Thymus (tissue), 11 donors: ENCODE measurements around the gene FIBCD1. TPM values are rescaled to one million over a fixed set of nuclear protein-coding genes. Genes with fewer than 3 reads are reported as not detected.
"Not testable (repeated sequence)": the region's sequence is repeated elsewhere in the genome, so short reads cannot be mapped to it uniquely, and the experiment has no call there.

ENCODE experiments used
- DNase-seq, 9 donors: peaks; one replicate each; pipeline ENCODE4 v3.0.0-alpha.2; 2013; ENCODE audit warnings: low spot score in 9 of 9, low read depth in 6 of 9, missing footprints in 1 of 9
- H3K27ac ChIP-seq, 2 donors: one replicate each; pipeline ENCODE4 v1.5.1; 2013; ENCODE audit warnings: control low read depth in 1 of 2, low read depth in 1 of 2, low read length in 1 of 2, mild to moderate bottlenecking in 1 of 2, moderate library complexity in 1 of 2
- H3K27me3 ChIP-seq, 2 donors: one replicate each; pipeline ENCODE4 v1.5.1; 2013; ENCODE audit warnings: low read length in 1 of 2; ENCODE audit not compliant: control insufficient read depth in 2 of 2, insufficient read depth in 1 of 2
- H3K36me3 ChIP-seq, 2 donors: one replicate each; pipeline ENCODE4 v1.5.1; 2013; ENCODE audit warnings: low read length in 1 of 2, mild to moderate bottlenecking in 1 of 2, moderate library complexity in 1 of 2; ENCODE audit not compliant: control insufficient read depth in 2 of 2, insufficient read depth in 2 of 2
- H3K4me1 ChIP-seq, 2 donors: one replicate each; pipeline ENCODE4 v1.5.1; 2013; ENCODE audit warnings: low read length in 2 of 2; ENCODE audit not compliant: control insufficient read depth in 2 of 2, insufficient read depth in 2 of 2
- H3K4me3 ChIP-seq, 2 donors: one replicate each; pipeline ENCODE4 v1.5.1; 2013; ENCODE audit warnings: low read length in 2 of 2, control low read depth in 1 of 2, mild to moderate bottlenecking in 1 of 2
- H3K9me3 ChIP-seq, 2 donors: one replicate each; pipeline ENCODE4 v1.5.1; 2013; ENCODE audit warnings: low read length in 1 of 2, mild to moderate bottlenecking in 1 of 2; ENCODE audit not compliant: control insufficient read depth in 2 of 2, insufficient read depth in 1 of 2
- WGBS: extraction: QIAGEN DNeasy Blood & Tissue Kit; methylation state at CpG from one replicate; pipeline ENCODE4 v1.1.7; 2013; 5-methylcytosine and 5-hydroxymethylcytosine counted together
- polyA plus RNA-seq: library from polyadenylated mRNA; stranded (reverse); fragments of 200-250 nt; gene quantifications from one replicate; pipeline ENCODE4 v1.2.3, GENCODE V29; 2013
- total RNA-seq: library from RNA; stranded (reverse); fragments of 120-200 nt; gene quantifications from one replicate; pipeline ENCODE4 v1.2.4, GENCODE V29; 2013
- donor health status: healthy.

FIBCD1 gene
- total and polyA plus RNA-seq, 2 donors = 0.05 to 0.09 TPM

- Histone ChIP-seq H3K27me3 (peaks cover 0 to 28% of the 10 kb centered on the region in 2 donors), H3K27ac (no peak overlapping the region), H3K9me3 (no peaks in the 10 kb centered on the region), H3K4me3 (no peak overlapping the region), H3K4me1 (no peaks in the 10 kb centered on the region), H3K36me3 (no peaks in the 10 kb centered on the region)
- no peak for DNase-seq
- WGBS = 84% methylated on average over 34 of the region's 34 CpGs
Observed at GRCh38 chr9:130917168-130917960, 21.7 kb downstream of the FIBCD1 start.

DNA sequence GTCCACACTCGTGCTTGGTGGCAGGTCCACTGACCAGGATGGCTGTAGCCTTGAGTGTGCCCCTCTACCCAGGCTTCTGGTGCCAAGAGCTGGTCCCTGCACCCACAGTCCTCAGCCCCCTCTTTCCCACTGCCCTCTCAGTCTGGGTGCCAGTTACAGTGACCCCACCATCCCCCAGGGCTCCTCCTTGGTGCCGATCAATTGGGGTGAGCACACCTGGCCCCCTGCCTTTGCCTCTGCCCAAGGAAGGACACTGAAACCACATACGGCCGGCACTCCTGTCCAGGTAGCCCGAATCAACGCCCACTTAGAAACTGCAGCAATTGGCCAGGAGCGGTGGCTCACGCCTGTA is 24.0 kb downstream of the FIBCD1 start:
- DNase-seq = no peak
- peaks cover 0 to 19% of the 10 kb centered on the region in 2 donors for H3K27me3 ChIP-seq
- no peaks in the 10 kb centered on the region for H3K36me3 ChIP-seq
- no peaks in the 10 kb centered on the region for H3K9me3 ChIP-seq
- H3K27ac ChIP-seq = no peak overlapping the region
- H3K4me3 ChIP-seq = no peak overlapping the region
- no peaks in the 10 kb centered on the region for H3K4me1 ChIP-seq
- 91% methylated on average over 8 of the region's 8 CpGs for WGBS

- Histone ChIP-seq H3K36me3 (no peaks in the 10 kb centered on the region), H3K27me3 (peaks cover 0 to 18% of the 10 kb centered on the region in 2 donors), H3K4me3 (no peak overlapping the region), H3K27ac (no peak overlapping the region), H3K4me1 (no peaks in the 10 kb centered on the region), H3K9me3 (no peaks in the 10 kb centered on the region)
- WGBS = 82% methylated on average over 24 of the region's 24 CpGs
- DNase-seq = no peak
Observed at GRCh38 chr9:130914417-130915095, 24.5 kb downstream of the FIBCD1 start.

DNA sequence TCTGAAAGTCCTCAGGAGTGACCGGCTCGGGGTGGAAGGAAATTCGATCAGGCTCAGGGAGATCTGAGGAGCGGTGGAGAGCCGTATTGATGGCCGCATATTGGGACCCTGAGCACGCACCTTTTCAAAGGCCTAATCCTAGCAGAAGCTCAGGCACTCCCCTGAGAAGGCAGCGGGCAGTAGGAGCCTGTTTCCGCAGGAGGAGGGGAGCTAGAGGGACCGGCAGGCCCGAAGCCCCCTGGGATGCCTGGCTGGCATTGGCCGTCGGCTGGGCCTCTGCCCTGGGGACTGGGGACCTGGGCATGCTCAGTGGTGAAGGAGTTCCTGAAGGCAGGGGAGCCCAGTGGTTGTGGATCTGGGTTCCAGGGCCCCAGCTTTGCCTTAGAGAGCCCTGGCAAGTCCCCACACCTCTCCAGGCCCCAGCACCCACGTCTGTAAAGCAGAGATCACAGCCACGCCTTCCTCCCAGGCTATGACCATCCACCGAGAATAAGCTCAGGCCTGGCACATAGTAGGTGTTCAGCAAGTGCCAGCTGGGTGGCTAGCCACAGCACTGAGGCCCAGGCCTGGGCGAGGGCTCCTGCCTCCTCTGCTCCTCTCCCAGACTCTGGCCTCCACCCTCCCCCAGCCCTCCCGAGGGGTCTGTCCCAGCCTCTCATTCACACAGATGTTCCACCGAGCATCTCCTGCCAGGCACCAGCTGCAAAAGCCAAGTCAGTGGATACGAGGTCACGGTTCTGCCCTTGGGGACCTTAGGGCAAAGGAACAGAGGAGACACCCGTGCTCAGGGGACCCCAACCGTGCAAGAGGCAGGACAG is 25.2 kb downstream of the FIBCD1 start:
- no peak for DNase-seq
- no peaks in the 10 kb centered on the region for H3K36me3 ChIP-seq
- H3K4me1 ChIP-seq = no peaks in the 10 kb centered on the region
- 78% methylated on average over 23 of the region's 23 CpGs for WGBS
- peaks cover 0 to 15% of the 10 kb centered on the region in 2 donors for H3K27me3 ChIP-seq
- no peak overlapping the region for H3K4me3 ChIP-seq
- no peaks in the 10 kb centered on the region for H3K9me3 ChIP-seq
- no peak overlapping the region for H3K27ac ChIP-seq

DNA sequence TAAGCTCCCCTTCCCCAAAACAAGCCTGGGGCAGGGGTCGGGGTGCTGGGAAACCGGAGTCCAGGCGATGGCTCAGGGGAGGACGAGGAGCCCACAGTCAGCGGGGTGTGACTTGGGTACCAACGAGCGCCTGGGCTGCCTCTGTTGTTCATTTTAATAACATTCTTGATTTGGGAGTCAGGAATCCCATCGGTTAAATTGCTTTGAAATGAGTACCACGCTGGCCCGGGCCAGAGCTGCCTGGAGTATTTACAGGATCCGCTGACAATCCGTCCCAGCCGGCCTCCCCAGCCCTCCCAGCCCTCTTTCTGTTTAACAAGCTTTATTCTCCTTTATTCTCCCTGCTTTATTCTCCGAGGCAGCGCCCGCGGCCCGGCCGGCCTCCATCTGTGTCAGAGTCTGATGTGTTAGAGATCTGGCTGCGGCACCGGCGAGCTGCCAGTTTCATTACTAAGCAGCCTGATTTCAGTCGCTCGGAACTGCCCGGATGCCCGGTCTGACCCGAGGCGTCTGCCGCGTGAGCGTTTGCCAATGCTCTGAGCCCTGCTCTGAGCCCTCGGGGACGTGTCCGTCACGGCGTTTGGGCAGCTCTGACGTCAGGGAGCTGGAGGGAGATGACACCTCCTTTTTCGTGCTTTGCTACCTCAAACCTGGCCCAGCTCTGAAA is 26.0 kb downstream of the FIBCD1 start:
- H3K27ac ChIP-seq = no peak overlapping the region
- H3K4me1 ChIP-seq = no peaks in the 10 kb centered on the region
- H3K36me3 ChIP-seq = no peaks in the 10 kb centered on the region
- DNase-seq = no peak
- no peaks in the 10 kb centered on the region for H3K9me3 ChIP-seq
- H3K27me3 ChIP-seq = peaks cover 0 to 14% of the 10 kb centered on the region in 2 donors
- H3K4me3 ChIP-seq = no peak overlapping the region
- 85% methylated on average over 38 of the region's 38 CpGs for WGBS

DNA sequence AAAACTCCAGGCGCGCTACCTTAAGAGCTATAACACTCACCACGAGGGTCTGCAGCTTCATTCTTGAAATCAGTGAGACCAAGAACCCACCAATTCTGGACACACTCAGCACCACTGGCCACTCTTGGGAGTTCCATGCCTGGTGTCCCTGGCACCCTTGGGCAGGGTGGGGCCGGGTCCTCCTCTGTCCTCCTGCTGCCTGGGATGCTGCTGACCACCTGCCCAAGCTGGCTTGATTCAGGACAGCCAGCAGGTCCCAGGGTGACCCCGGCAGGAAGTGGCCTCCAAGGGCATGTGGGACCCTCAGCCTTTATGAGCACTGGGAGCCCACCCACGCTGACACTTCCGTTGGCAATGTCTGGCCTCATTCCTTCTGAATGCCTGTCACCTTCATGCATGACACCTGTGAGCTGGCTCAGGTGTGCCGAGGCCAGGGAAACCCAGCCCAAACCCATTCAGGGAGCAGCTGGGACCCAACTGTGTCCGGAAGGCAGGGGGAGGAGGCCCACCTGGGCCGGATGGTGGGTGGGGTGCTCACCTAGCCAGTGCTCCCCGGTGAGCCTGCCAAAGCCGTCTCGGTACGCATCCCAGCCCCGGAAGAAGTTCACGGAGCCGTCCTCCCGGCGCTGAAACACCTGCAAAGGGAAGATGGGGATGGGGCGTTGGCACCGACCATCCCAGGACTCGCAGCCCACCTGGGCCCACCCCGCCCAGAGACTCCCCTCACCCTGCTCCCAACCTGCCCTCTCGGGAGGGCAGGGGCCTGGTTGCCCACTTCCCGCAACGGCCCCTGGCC is 27.6 kb downstream of the FIBCD1 start:
- H3K4me1 ChIP-seq = no peaks in the 10 kb centered on the region
- no peak overlapping the region for H3K4me3 ChIP-seq
- H3K36me3 ChIP-seq = no peaks in the 10 kb centered on the region
- H3K27me3 ChIP-seq = peaks cover 0 to 11% of the 10 kb centered on the region in 2 donors
- H3K27ac ChIP-seq = no peak overlapping the region
- whole genome bisulfite sequencing = 95% methylated on average over 26 of the region's 26 CpGs
- DNase-seq = no peak
- no peaks in the 10 kb centered on the region for H3K9me3 ChIP-seq

DNA sequence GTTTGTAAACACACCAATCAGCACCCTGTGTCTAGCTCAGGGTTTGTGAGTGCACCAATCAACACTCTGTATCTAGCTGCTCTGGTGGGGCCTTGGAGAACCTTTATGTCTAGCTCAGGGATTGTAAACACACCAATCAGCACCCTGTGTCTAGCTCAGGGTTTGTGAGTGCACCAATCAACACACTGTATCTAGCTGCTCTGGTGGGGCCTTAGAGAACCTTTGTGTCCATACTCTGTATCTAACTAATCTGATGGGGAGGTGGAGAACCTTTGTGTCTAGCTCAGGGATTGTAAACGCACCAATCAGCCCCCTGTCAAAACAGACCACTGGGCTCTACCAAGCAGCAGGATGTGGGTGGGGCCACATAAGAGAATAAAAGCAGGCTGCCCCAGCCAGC is 28.4 kb downstream of the FIBCD1 start:
- not testable (repeated sequence) for H3K27ac ChIP-seq, DNase-seq, H3K4me3 ChIP-seq, H3K36me3 ChIP-seq, H3K9me3 ChIP-seq, H3K4me1 ChIP-seq
- peaks cover 0 to 11% of the 10 kb centered on the region in 2 donors for H3K27me3 ChIP-seq
- WGBS = 79% methylated on average over 1 of the region's 1 CpG

DNA sequence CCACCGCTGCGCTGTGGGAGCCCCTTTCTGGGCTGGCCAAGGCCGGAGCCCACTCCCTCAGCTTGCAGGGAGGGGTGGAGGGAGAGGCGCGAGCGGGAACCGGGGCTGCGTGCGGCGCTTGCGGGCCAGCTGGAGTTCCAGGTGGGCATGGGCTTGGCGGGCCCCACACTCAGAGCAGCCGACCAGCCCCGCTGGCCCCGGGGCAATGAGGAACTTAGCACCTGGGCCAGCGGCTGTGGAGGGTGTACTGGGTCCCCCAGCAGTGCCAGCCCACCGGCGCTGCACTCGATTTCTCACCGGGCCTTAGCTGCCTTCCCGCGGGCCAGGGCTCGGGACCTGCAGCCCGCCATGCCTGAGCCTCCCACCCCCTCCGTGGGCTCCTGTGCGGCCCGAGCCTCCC is 29.0 kb downstream of the FIBCD1 start:
- WGBS = 94% methylated on average over 27 of the region's 27 CpGs
- H3K27me3 ChIP-seq, H3K4me3 ChIP-seq, H3K9me3 ChIP-seq, H3K36me3 ChIP-seq, H3K4me1 ChIP-seq, DNase-seq, H3K27ac ChIP-seq: not testable (repeated sequence)
